ENCODE results near the gene PTPRN2. TPM values are rescaled to one million over a fixed set of nuclear protein-coding genes. Genes with fewer than 3 reads are reported as not detected.

The PTPRN2 gene
- total and polyA plus RNA-seq, 2 donors (not counting 1 experiment from before 2014, with no cell fraction given) = 0.54 to 1.2 TPM

GRCh38 chr7:158448430-158449100 is 139.1 kb downstream of the PTPRN2 start:
- DNase-seq (ENCODE audit: low read depth in 2 of 2) = no peak
- no peak overlapping the region for H3K27ac ChIP-seq (ENCODE audit: insufficient read depth, low read length)
- no peaks in the 10 kb centered on the region for H4K20me1 ChIP-seq (ENCODE audit: control insufficient read depth, extremely low read depth, insufficient read depth, low read length)
- H3K4me3 ChIP-seq (replicated peaks in 1 of 4; ENCODE audit: control extremely low read depth in 1 of 4, insufficient read depth in 1 of 4, low read depth in 3 of 4, low read length in 4 of 4) = no peak overlapping the region
- no peak overlapping the region for H3K9ac ChIP-seq (ENCODE audit: insufficient read depth, low read length)
- no peaks in the 10 kb centered on the region for H3K27me3 ChIP-seq (ENCODE audit: control insufficient read depth, insufficient read depth, low read length)
- no peaks in the 10 kb centered on the region for H3K79me2 ChIP-seq (ENCODE audit: control insufficient read depth, insufficient read depth, low read length)
- TF ChIP-seq CTCF (conservative IDR thresholded peaks at IDR 0.05 in 1 of 2, IDR thresholded peaks at IDR 0.05 in 1 of 2; ENCODE audit: low read depth in 1 of 2, low read length in 2 of 2) = no peak
- TF ChIP-seq EZH2 (IDR thresholded peaks at IDR 0.05; ENCODE audit: low read length, missing control alignments) = no peak
- H3K4me2 ChIP-seq (ENCODE audit: extremely low read depth, insufficient read depth, low read length) = no peak overlapping the region
- no peaks in the 10 kb centered on the region for H3K36me3 ChIP-seq (ENCODE audit: control insufficient read depth, insufficient read depth, low read length)
- H3K4me1 ChIP-seq (ENCODE audit: control insufficient read depth, extremely low read depth, insufficient read depth, low read length) = no peaks in the 10 kb centered on the region
- no peaks in the 10 kb centered on the region for H3K9me3 ChIP-seq (ENCODE audit: control insufficient read depth, insufficient read depth, low read depth, low read length)
- H2AFZ ChIP-seq (ENCODE audit: low read length) = no peak overlapping the region

GRCh38 chr7:158447506-158448171 is 140.0 kb downstream of the PTPRN2 start:
- TF ChIP-seq CTCF (conservative IDR thresholded peaks at IDR 0.05 in 1 of 2, IDR thresholded peaks at IDR 0.05 in 1 of 2; ENCODE audit: low read depth in 1 of 2, low read length in 2 of 2) (no peak), EZH2 (IDR thresholded peaks at IDR 0.05; ENCODE audit: low read length, missing control alignments) (no peak)
- no peaks in the 10 kb centered on the region for H3K79me2 ChIP-seq (ENCODE audit: control insufficient read depth, insufficient read depth, low read length)
- no peak overlapping the region for H2AFZ ChIP-seq (ENCODE audit: low read length)
- no peaks in the 10 kb centered on the region for H3K9me3 ChIP-seq (ENCODE audit: control insufficient read depth, insufficient read depth, low read depth, low read length)
- H3K4me2 ChIP-seq (ENCODE audit: extremely low read depth, insufficient read depth, low read length) = no peak overlapping the region
- H3K36me3 ChIP-seq (ENCODE audit: control insufficient read depth, insufficient read depth, low read length) = no peaks in the 10 kb centered on the region
- H3K4me1 ChIP-seq (ENCODE audit: control insufficient read depth, extremely low read depth, insufficient read depth, low read length) = no peaks in the 10 kb centered on the region
- H4K20me1 ChIP-seq (ENCODE audit: control insufficient read depth, extremely low read depth, insufficient read depth, low read length) = no peaks in the 10 kb centered on the region
- no peak overlapping the region for H3K9ac ChIP-seq (ENCODE audit: insufficient read depth, low read length)
- H3K4me3 ChIP-seq (replicated peaks in 1 of 4; ENCODE audit: control extremely low read depth in 1 of 4, insufficient read depth in 1 of 4, low read depth in 3 of 4, low read length in 4 of 4) = no peak overlapping the region
- no peak overlapping the region for H3K27ac ChIP-seq (ENCODE audit: insufficient read depth, low read length)
- no peak for DNase-seq (ENCODE audit: low read depth in 2 of 2)
- H3K27me3 ChIP-seq (ENCODE audit: control insufficient read depth, insufficient read depth, low read length) = no peaks in the 10 kb centered on the region

GRCh38 chr7:158447151-158447505 is 140.5 kb downstream of the PTPRN2 start:
- no peak overlapping the region for H3K9ac ChIP-seq (ENCODE audit: insufficient read depth, low read length)
- H3K27ac ChIP-seq (ENCODE audit: insufficient read depth, low read length) = no peak overlapping the region
- TF ChIP-seq EZH2 (IDR thresholded peaks at IDR 0.05; ENCODE audit: low read length, missing control alignments) (no peak), CTCF (conservative IDR thresholded peaks at IDR 0.05 in 1 of 2, IDR thresholded peaks at IDR 0.05 in 1 of 2; ENCODE audit: low read depth in 1 of 2, low read length in 2 of 2) (no peak)
- H3K4me3 ChIP-seq (replicated peaks in 1 of 4; ENCODE audit: control extremely low read depth in 1 of 4, insufficient read depth in 1 of 4, low read depth in 3 of 4, low read length in 4 of 4) = no peak overlapping the region
- no peak overlapping the region for H2AFZ ChIP-seq (ENCODE audit: low read length)
- H4K20me1 ChIP-seq (ENCODE audit: control insufficient read depth, extremely low read depth, insufficient read depth, low read length) = no peaks in the 10 kb centered on the region
- H3K36me3 ChIP-seq (ENCODE audit: control insufficient read depth, insufficient read depth, low read length) = no peaks in the 10 kb centered on the region
- H3K4me2 ChIP-seq (ENCODE audit: extremely low read depth, insufficient read depth, low read length) = no peak overlapping the region
- no peak for DNase-seq (ENCODE audit: low read depth in 2 of 2)
- no peaks in the 10 kb centered on the region for H3K9me3 ChIP-seq (ENCODE audit: control insufficient read depth, insufficient read depth, low read depth, low read length)
- H3K27me3 ChIP-seq (ENCODE audit: control insufficient read depth, insufficient read depth, low read length) = no peaks in the 10 kb centered on the region
- H3K79me2 ChIP-seq (ENCODE audit: control insufficient read depth, insufficient read depth, low read length) = no peaks in the 10 kb centered on the region
- no peaks in the 10 kb centered on the region for H3K4me1 ChIP-seq (ENCODE audit: control insufficient read depth, extremely low read depth, insufficient read depth, low read length)

All from fibroblast of lung (primary cell).